Right lobe of liver (tissue), 6 donors: Measurements from ENCODE around the gene SLC4A8. TPM values are rescaled to one million over a fixed set of nuclear protein-coding genes. Genes with fewer than 3 reads are reported as not detected.

Experiments used
- ATAC-seq, 4 donors: fragments of 200-7000 bp; cut with Tn5 transposase; one replicate each; pipeline ENCODE4 v1.9.1; 2020; ENCODE audit warnings: mild to moderate bottlenecking in 4 of 4, moderate library complexity in 4 of 4
- DNase-seq, 3 donors: peaks; one replicate each; pipeline ENCODE4 v3.0.0-alpha.2; 2020
- H3K27ac ChIP-seq, 3 donors: fragments of 200-600 bp; one replicate each; pipeline ENCODE4 v1.8.0; 2022
- H3K27me3 ChIP-seq, 2 donors: fragments of 200-600 bp; one replicate each; pipeline ENCODE4 v1.8.0; 2022
- H3K36me3 ChIP-seq, 4 donors: fragments of 200-600 bp; sonication (generic) in 1 of 4; one replicate each; pipeline versions ENCODE4 v1.5.1 to v1.8.0; 2017 to 2022; ENCODE audit warnings: control low read depth in 1 of 4
- H3K4me1 ChIP-seq, 4 donors: fragments of 200-600 bp; sonication (generic) in 1 of 4; one replicate each; pipeline versions ENCODE4 v1.5.1 to v1.8.0; 2017 to 2022; ENCODE audit warnings: control low read depth in 1 of 4
- H3K4me3 ChIP-seq, 3 donors: fragments of 200-600 bp; one replicate each; pipeline ENCODE4 v1.8.0; 2022
- H3K9me3 ChIP-seq, 4 donors: fragments of 200-600 bp; sonication (generic) in 1 of 4; one replicate each; pipeline versions ENCODE4 v1.5.1 to v1.8.0; 2017 to 2022; ENCODE audit warnings: control low read depth in 1 of 4
- CTCF ChIP-seq, 4 donors: fragments of 200-600 bp in 3 of 4; fragments of 450-650 bp in 1 of 4; IDR thresholded peaks; one replicate each; pipeline versions ENCODE4 v1.5.1 to v1.8.0; 2016 to 2022; ENCODE audit warnings: antibody characterized with exemption in 4 of 4, mild to moderate bottlenecking in 2 of 4
- POLR2A ChIP-seq: fragments of 450-650 bp; IDR thresholded peaks from one replicate; pipeline ENCODE4 v1.6.1; 2017; ENCODE audit warnings: antibody characterized with exemption, mild to moderate bottlenecking
- WGBS: methylation state at CpG from one replicate; pipeline ENCODE4 v1.1.6; 2018; ENCODE audit warnings: low coverage, low lambda C conversion rate; ENCODE audit not compliant: insufficient coverage; ENCODE audit errors: missing lambda C conversion rate; 5-methylcytosine and 5-hydroxymethylcytosine counted together
- intact Hi-C, 2 donors: fragments of 100-400 bp; cut with DNase I; formaldehyde crosslinking; loops; one replicate each; pipeline versions ENCODE4 v1.11.2 to v1.14.1; 2022
- total RNA-seq, 6 experiments: library from RNA; depleted of rRNA in 2 of 6; stranded (reverse); fragments of >200 nt in 2 of 6; fragmentation: NEBNext Ultra II Directional in 3 of 6; extraction: Animal tissue kit (Norgen Biotek cat#: 25700) in 3 of 6; gene quantifications; one replicate each; pipeline versions ENCODE4 v1.1.0 to v1.2.4, GENCODE V29; 2016 to 2023
- donor health status: DM: no; HTN: yes; CAD: no.
- donor health status: DM: no; HTN: no; CAD: no.
- donor health status: DM: no; HTN: no; CAD: no.
- donor health status: DM: no; HTN: yes; CAD: no.
- donor health status: DM: no; HTN: yes; CAD: no.

Gene SLC4A8
- total RNA-seq, 6 experiments from 2014 or later: 0.04 to 0.55 (median 0.19) TPM

- intact Hi-C loops: no loop called here
These were observed 34.0 kb downstream of the SLC4A8 start for GRCh38 chr12:51458635-51459034.

GRCh38 chr12:51460519-51460918 is 35.9 kb downstream of the SLC4A8 start:
- intact Hi-C loops: no loop called here
- H3K27ac ChIP-seq: no peak overlapping the region
- ATAC-seq: peak in 1 of 4 donors; percentile 32

More at GRCh38 chr12:51458635-51459034, 34.0 kb downstream of the SLC4A8 start:
- no peak for TF ChIP-seq CTCF (IDR thresholded peaks at IDR 0.05)
- no peak for TF ChIP-seq POLR2A
- Histone ChIP-seq H3K9me3 (no peaks in the 10 kb centered on the region), H3K27ac (no peak overlapping the region), H3K4me1 (no peaks in the 10 kb centered on the region), H3K27me3 (no peaks in the 10 kb centered on the region), H3K36me3 (no peaks in the 10 kb centered on the region), H3K4me3 (no peak overlapping the region)
- ATAC-seq: no peak
- DNase-seq: no peak

GRCh38 chr12:51465491-51465890 is 40.9 kb downstream of the SLC4A8 start:
- H3K9me3 ChIP-seq: no peaks in the 10 kb centered on the region
- WGBS: 70% methylated on average over 1 of the region's 1 CpG
- no peaks in the 10 kb centered on the region for H3K4me1 ChIP-seq
- no peak overlapping the region for H3K4me3 ChIP-seq
- no peaks in the 10 kb centered on the region for H3K27me3 ChIP-seq
- no peak overlapping the region for H3K27ac ChIP-seq
- TF ChIP-seq CTCF (IDR thresholded peaks at IDR 0.05) (no peak), POLR2A (no peak)
- intact Hi-C loops: no loop called here
- ATAC-seq (no peak), DNase-seq (no peak)
- H3K36me3 ChIP-seq: no peaks in the 10 kb centered on the region

More at GRCh38 chr12:51460519-51460918, 35.9 kb downstream of the SLC4A8 start:
- H3K9me3 ChIP-seq: no peaks in the 10 kb centered on the region
- H3K4me1 ChIP-seq: no peaks in the 10 kb centered on the region
- TF ChIP-seq CTCF (IDR thresholded peaks at IDR 0.05) (no peak), POLR2A (no peak)
- no peaks in the 10 kb centered on the region for H3K36me3 ChIP-seq
- WGBS: 30% methylated on average over 2 of the region's 2 CpGs
- no peak for DNase-seq
- H3K27me3 ChIP-seq: no peaks in the 10 kb centered on the region
- H3K4me3 ChIP-seq: no peak overlapping the region

GRCh38 chr12:51470116-51470515 is 45.5 kb downstream of the SLC4A8 start:
- TF ChIP-seq CTCF (IDR thresholded peaks at IDR 0.05): no peak
- TF ChIP-seq POLR2A: no peak
- 100% methylated on average over 1 of the region's 1 CpG for WGBS
- Histone ChIP-seq H3K9me3 (no peaks in the 10 kb centered on the region), H3K27me3 (no peaks in the 10 kb centered on the region), H3K4me1 (no peaks in the 10 kb centered on the region), H3K36me3 (no peaks in the 10 kb centered on the region), H3K4me3 (no peak overlapping the region), H3K27ac (no peak overlapping the region)
- intact Hi-C loops: no loop called here
- DNase-seq (no peak), ATAC-seq (no peak)
